Body of pancreas (tissue), 4 donors: ENCODE measurements around the gene ITGA2. TPM values are rescaled to one million over a fixed set of nuclear protein-coding genes. Genes with fewer than 3 reads are reported as not detected.

Experiments used
- ATAC-seq: fragments of 150-250 bp; one replicate; pipeline ENCODE4 v1.9.1; 2016
- DNase-seq, 4 donors: peaks; one replicate each; pipeline ENCODE4 v3.0.0-alpha.2; 2019
- H3K27ac ChIP-seq, 4 donors: fragments of 200-600 bp; sonication (generic); 1 replicate in 3 of 4; 2 replicates in 1 of 4; pipeline versions ENCODE4 v1.5.1 to v1.6.1; 2016 to 2019; ENCODE audit warnings: mild to moderate bottlenecking in 1 of 4, mixed read lengths in 1 of 4, moderate library complexity in 1 of 4
- H3K27me3 ChIP-seq, 2 donors: fragments of 200-600 bp; sonication (generic); one replicate each; pipeline ENCODE4 v1.6.0; 2016; ENCODE audit warnings: mild to moderate bottlenecking in 1 of 2
- H3K36me3 ChIP-seq, 2 donors: fragments of 200-600 bp; sonication (generic); replicated peaks in 1 of 2; 2 replicates each; pipeline ENCODE4 v1.5.1; 2016; ENCODE audit warnings: low read depth in 2 of 2; ENCODE audit not compliant: insufficient read depth in 1 of 2
- H3K4me1 ChIP-seq: fragments of 200-600 bp; sonication (generic); one replicate; pipeline ENCODE4 v1.6.0; 2016
- H3K4me3 ChIP-seq, 2 donors: fragments of 200-600 bp; sonication (generic); 1 replicate in 1 of 2; 2 replicates in 1 of 2; pipeline ENCODE4 v1.5.1; 2016 to 2019
- H3K9me3 ChIP-seq, 3 donors: fragments of 200-600 bp; sonication (generic); 1 replicate in 2 of 3; 2 replicates in 1 of 3; pipeline ENCODE4 v1.5.1; 2016
- POLR2A ChIP-seq, 3 donors: fragments of 450-650 bp; IDR thresholded peaks; one replicate each; pipeline ENCODE4 v1.6.1; 2016; ENCODE audit warnings: antibody characterized with exemption in 3 of 3, mild to moderate bottlenecking in 2 of 3
- WGBS, 2 donors: methylation state at CpG; one replicate each; pipeline ENCODE4 v1.1.5; 2017; 5-methylcytosine and 5-hydroxymethylcytosine counted together
- intact Hi-C: fragments of 100-400 bp; cut with DNase I; formaldehyde crosslinking; loops from one replicate; pipeline ENCODE4 v1.15.1; 2023
- total RNA-seq, 2 donors: library from RNA; depleted of rRNA; stranded (reverse); fragments of >200 nt; gene quantifications; one replicate each; pipeline ENCODE4 v1.1.0, GENCODE V29; 2016
- TF ChIP-seq, protein P1 (sequence below), 7 experiments: fragments of 450-650 bp in 4 of 7; fragments of 200-600 bp in 3 of 7; sonication (generic) in 3 of 7; IDR thresholded peaks; one replicate each; pipeline ENCODE4 v1.5.1; 2016 to 2019; ENCODE audit warnings: antibody characterized with exemption in 7 of 7

The ITGA2 gene
- total RNA-seq, 2 donors from 2014 or later, result 4.0 to 4.4 TPM

DNA sequence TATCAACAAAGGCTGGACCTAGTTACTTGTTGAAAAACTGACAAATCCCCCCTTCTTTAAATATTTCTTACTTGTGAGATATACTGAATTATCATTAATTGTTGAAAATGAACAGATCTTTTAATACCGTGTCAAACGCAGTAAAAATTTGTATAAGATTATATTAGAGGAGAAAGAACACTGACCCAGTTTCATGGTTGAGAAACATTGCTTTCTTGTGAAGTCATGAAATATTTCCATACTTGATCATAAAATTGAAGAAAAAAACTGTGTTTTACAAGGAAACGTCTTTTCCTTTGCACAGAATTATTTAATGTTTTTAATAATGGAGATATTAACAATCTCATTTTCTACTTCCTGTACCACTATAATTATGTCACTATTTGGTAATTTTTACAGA is 74.6 kb downstream of the ITGA2 start:
- Histone ChIP-seq H3K27ac (no peak overlapping the region), H3K9me3 (no peaks in the 10 kb centered on the region), H3K4me3 (no peak overlapping the region), H3K36me3 (peaks cover 0 to 4% of the 10 kb centered on the region in 2 donors), H3K27me3 (no peaks in the 10 kb centered on the region), H3K4me1 (no peaks in the 10 kb centered on the region)
- TF ChIP-seq, protein P1, sequence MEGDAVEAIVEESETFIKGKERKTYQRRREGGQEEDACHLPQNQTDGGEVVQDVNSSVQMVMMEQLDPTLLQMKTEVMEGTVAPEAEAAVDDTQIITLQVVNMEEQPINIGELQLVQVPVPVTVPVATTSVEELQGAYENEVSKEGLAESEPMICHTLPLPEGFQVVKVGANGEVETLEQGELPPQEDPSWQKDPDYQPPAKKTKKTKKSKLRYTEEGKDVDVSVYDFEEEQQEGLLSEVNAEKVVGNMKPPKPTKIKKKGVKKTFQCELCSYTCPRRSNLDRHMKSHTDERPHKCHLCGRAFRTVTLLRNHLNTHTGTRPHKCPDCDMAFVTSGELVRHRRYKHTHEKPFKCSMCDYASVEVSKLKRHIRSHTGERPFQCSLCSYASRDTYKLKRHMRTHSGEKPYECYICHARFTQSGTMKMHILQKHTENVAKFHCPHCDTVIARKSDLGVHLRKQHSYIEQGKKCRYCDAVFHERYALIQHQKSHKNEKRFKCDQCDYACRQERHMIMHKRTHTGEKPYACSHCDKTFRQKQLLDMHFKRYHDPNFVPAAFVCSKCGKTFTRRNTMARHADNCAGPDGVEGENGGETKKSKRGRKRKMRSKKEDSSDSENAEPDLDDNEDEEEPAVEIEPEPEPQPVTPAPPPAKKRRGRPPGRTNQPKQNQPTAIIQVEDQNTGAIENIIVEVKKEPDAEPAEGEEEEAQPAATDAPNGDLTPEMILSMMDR (IDR thresholded peaks at IDR 0.05), result no peak
- TF ChIP-seq POLR2A (IDR thresholded peaks at IDR 0.05), result no peak
- no peak for DNase-seq
- intact Hi-C loops, result no loop called here
- 79 to 82% methylated on average over 3 of the region's 3 CpGs for WGBS, 2 donors
- no peak for ATAC-seq

DNA sequence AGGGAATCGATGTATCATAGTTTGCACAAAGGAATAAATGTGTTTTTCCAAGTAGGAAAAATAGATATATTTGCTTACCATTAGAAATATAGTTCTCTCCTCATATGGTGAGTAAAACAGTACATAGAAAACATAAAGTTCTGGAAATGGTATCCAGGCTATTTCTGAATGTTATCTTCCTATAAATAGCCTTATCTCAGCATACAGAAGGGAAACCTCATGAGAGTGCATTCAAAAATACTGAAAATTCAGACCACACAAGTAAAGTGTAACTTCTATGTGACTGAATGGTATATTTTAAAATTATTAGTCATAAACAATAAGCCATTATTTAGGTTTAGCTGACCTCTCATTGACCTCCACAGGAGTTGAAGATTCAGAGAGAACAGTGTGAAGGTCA is 76.9 kb downstream of the ITGA2 start:
- Histone ChIP-seq H3K4me1 (no peaks in the 10 kb centered on the region), H3K9me3 (no peaks in the 10 kb centered on the region), H3K4me3 (no peak overlapping the region), H3K36me3 (peaks cover 0 to 4% of the 10 kb centered on the region in 2 donors), H3K27ac (no peak overlapping the region), H3K27me3 (no peaks in the 10 kb centered on the region)
- intact Hi-C loops, result no loop called here
- ATAC-seq (no peak), DNase-seq (no peak)
- 96 to 100% methylated on average over 1 of the region's 1 CpG for WGBS, 2 donors
- TF ChIP-seq, protein P1 (IDR thresholded peaks at IDR 0.05), result no peak
- TF ChIP-seq POLR2A (IDR thresholded peaks at IDR 0.05), result no peak

DNA sequence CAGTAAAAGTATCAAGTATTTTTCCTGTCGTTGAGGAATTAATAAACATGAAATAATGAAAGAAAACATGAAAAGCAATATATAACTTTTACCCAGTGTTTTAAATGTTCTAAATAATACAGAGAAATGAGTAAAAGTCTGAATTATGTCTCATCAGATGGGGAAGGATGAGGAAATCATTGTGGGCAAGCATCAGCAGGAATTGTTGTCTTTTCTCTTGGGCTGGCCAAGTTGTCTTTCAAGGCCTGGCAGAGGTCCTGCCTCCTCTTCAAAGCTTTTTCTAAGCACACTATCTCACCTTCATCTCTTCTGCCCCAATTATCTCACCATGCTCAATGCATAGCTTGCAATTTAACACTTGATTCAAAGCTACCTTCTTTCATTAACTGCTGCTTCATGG is 78.5 kb downstream of the ITGA2 start:
- H3K27ac ChIP-seq, result no peak overlapping the region
- TF ChIP-seq POLR2A (IDR thresholded peaks at IDR 0.05), result no peak
- TF ChIP-seq, protein P1 (IDR thresholded peaks at IDR 0.05), result no peak
- H3K4me1 ChIP-seq, result no peaks in the 10 kb centered on the region
- H3K27me3 ChIP-seq, result no peaks in the 10 kb centered on the region
- ATAC-seq, result no peak
- intact Hi-C loops, result no loop called here
- H3K9me3 ChIP-seq, result no peaks in the 10 kb centered on the region
- peaks cover 0 to 4% of the 10 kb centered on the region in 2 donors for H3K36me3 ChIP-seq
- H3K4me3 ChIP-seq, result no peak overlapping the region
- 0% methylated on average over 1 of the region's 1 CpG for WGBS, 2 donors
- no peak for DNase-seq

DNA sequence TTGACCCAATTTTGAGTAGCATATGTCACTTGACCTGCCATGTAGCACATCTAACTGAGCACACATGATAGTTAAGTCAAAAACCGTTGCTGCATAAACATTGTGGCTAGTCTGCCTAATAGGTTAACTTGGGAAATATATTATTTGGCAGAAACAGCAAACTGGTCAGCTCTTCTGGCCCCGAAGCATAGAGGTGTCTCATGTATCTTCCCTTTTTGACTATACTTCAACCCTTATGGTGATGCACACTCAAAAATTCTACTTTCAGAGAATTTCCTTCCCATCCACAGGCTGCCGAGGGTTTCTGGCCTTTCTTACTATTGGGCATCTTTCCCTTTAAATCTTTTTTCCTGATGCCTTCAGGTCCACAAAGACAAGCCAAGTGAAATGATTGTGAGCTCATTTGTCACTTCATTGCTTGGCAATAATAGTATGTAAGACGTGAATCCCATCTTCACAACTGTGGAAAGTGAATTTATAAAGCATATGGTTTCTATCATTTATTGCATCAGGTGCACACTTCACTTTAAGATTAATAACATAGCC is 79.2 kb downstream of the ITGA2 start:
- H3K4me1 ChIP-seq, result no peaks in the 10 kb centered on the region
- no peak for ATAC-seq

More for the DNA sequence above, 79.2 kb downstream of the ITGA2 start:
- Histone ChIP-seq H3K27me3 (no peaks in the 10 kb centered on the region), H3K9me3 (no peaks in the 10 kb centered on the region), H3K36me3 (peaks cover 0 to 4% of the 10 kb centered on the region in 2 donors), H3K27ac (no peak overlapping the region), H3K4me3 (no peak overlapping the region)
- no peak for DNase-seq
- intact Hi-C loops, result no loop called here
- no peak for TF ChIP-seq POLR2A (IDR thresholded peaks at IDR 0.05)
- TF ChIP-seq, protein P1 (IDR thresholded peaks at IDR 0.05), result no peak
- 80 to 81% methylated on average over 4 of the region's 4 CpGs for WGBS, 2 donors
